ENCODE results near the gene SRBD1.

The SRBD1 gene

DNA sequence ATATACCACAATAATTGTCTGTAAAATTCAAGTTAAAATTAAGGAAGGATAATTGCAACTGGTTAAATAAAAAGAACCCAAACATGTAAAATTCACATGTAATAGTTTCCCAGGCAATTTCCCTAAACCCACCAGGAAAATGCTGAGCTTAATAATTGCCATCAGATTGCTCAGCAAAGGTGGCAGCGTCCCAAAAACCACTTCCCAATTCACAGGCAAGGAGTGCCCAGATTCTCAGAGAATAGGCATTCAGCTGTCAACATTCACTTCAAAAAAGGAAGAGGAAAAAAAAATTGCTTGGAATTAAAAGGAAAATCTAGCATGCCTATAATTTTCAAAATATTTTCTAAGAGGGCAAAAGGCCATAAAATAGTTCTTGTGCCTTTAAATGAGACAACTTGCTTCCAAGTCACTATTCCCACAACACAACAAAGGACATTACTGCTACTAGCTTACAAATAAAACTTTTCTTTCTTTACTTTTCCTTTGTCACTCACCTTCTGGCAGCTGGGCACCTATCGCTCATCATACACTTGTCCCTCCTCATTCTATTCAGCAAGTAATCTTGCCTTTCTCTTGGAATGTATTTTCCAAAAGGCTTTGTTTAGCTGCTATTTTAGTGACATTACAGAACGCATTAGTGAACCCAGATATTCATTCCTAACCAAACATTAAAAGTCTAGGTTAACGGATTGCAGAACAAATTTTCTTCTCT lies 15.2 kb downstream of the SRBD1 start:
- DNase-seq (ENCODE audit: low read depth in 3 of 3) = no peak

DNA sequence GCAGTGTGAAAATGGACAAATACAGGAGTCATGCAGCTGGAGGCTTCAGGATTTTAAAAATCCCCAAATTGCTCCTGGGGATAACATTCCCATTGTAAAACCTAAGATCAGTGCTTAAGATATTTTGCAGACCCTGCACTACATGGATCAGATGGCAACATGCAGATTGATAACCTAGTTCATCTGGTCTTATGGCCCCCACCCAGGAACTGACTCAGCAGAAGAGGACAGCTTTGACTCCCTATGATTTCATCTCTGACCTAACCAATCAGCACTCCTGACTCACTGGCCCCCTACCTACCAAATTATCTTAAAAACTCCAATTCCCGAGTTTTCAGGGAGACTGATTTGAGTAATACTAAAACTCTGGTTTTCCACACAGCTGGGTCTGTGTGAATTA lies 20.0 kb downstream of the SRBD1 start:
- no peak for DNase-seq (ENCODE audit: low read depth in 3 of 3)

DNA sequence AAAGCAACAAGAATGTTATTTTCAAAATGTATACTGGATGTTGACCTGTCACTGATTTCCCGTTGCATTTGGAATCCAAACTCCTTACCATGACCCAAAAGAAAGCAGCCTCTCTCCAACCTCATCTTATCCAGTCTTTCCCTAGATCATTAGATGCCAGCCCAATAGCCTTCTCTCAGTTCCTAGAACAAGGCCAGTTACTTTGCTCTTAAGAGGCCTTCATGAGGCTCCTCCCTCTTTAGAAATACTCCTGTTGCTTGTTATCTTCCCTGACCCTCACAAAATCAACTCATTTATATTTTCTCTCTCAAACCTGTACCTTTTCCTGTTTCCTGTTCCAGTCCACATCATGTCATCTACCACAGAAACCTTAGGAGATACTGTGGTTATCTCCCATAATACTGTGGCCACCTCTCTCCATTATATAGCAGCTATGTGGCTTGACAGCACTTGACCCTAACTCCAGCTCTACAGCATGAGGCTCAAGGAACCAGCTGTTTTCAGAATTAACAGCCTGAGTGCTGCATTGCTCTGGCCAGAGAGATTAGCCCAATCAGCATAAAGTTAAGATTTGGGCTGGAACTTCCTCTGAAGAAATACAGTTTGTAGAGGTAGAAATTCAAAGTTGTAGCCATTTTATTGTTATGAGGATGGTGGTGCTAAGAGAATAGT lies 22.8 kb downstream of the SRBD1 start:
- DNase-seq (ENCODE audit: low read depth in 3 of 3) = no peak

DNA sequence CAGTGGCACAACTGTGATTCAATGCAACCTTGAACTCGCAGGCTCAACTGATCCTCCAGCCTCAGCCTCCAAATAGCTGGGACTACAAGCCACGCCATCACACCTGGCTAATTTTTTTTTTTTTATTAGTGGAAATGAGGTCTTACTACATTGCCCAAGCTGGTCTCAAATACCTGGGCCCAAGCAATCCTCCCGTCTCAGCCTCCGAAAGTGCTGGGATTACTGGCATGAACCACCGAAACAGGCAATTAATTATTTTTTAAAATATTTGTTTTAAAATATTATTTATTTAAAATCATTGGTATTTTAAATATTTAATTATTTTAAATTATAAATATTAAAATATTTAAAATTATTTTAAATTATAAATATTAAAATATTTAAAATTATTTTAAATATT lies 24.5 kb downstream of the SRBD1 start:
- DNase-seq (ENCODE audit: low read depth in 3 of 3) = no peak

DNA sequence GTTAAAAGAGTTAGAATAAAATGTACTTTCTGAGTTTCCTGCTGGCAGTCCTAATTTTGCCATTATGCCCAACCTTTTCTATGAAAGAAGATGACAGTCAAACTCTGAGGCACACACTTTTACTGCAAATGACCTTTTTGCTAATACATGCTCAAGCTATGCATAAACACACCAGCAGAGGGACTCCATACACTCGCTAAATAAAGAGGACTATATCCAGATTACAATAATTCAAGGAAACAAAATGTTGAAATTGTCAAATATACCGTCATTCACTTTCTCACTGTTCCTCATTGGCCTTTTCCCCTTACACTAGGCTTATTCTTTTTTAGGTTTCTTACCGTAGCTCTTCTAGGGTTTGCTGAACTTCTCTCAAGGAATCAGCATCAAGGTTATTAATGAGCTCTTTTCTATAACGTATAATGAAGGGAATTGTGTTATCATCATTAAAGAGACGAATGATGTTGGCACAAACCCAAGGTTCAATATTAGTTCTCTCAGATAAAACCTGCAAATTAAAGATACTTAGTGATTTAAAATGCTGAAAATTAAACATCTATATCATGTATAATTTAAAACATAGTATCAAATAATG lies 25.7 kb downstream of the SRBD1 start:
- no peak for DNase-seq (ENCODE audit: low read depth in 3 of 3)

DNA sequence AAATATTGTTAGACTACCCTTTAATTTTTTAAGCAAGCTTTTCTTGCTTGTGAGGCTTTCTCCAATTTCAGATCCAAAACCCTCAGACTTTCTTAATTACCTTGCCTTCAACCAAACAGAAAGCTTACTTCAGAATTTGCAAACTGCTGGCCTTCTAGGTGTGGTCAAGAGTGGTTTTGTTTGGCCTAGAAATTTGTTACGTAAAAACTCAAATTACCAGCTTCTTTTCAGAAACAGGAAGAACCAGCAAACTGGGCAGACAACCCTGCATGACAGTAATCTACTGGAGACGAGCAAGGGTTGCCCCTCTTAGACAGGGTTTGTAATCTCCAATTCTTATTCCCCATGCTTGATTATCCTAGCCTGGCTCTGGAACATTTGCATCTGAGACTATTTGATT lies 27.1 kb downstream of the SRBD1 start:
- DNase-seq (ENCODE audit: low read depth in 3 of 3) = no peak

DNA sequence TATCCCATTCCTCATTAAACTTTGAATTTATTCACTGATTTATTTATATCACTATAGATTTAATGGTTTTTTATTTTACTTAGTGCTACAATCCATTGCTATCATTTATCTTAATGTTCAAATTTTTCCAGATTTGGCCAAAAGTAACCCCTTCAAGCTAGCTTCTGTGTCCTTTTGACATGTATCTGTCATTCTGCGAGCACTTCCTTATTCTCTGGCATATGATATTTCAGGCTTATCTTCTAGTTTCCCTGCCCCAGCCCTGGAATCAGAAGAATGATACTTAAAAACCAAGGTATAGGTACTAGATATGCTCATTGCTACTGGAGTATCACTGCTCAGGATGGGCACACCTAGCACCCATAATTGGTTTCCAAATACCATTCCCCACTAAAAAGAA lies 28.5 kb downstream of the SRBD1 start:
- DNase-seq (ENCODE audit: low read depth in 3 of 3) = no peak

DNA sequence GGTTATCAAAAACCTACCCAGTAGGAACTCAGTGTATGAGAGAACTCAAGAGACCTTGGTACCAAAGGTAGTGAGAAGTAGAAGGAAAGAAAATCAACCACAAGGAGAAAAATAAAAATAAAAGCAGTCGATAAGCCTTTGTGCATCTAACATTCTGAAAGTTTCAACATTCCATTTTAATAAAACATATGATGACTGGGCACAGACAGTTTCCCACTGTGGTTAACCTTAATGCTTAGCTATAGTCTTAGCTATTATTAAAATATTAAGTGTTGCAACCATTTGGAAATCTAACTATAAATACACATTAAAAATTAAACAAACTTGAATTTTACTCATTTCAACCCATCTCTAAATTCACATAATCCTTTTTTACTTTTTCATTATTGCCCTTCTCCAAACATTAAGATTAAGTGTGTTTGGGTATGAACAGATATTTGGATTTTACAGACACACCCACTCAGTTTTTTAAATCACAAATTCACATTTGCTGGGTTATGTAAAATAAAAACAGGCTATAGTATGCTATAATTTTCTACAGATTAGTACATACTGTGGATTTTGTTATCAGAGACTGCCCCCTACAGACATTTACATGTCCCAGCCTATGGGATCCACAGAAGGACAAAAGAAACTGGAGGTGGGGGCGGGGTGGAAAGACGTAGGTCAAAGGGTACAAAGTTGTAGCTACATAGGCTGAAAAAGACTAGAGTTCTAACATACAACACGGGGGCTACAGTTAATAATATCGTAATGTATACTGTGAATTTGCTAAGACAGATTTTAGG lies 32.8 kb downstream of the SRBD1 start:
- no peak for DNase-seq (ENCODE audit: low read depth in 3 of 3)

DNA sequence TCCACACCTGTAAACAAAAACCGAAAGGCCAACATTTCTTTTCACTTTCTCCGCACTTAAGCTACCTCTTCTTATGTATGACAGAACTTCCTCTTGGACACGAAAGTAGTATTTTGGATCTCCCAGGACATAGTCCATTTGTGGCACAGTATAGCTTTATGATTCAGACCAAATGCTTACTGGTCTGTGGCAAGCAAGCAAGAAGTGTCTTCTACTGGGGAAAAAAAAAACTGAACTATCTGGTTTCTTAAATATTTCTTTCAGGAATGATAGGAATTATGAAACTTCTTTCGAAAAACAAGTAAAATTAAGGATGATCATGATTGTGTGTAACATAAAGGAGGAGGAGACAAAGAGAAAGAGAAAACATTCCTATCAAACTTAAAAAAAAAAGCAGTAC lies 33.6 kb downstream of the SRBD1 start:
- DNase-seq (ENCODE audit: low read depth in 3 of 3) = no peak

DNA sequence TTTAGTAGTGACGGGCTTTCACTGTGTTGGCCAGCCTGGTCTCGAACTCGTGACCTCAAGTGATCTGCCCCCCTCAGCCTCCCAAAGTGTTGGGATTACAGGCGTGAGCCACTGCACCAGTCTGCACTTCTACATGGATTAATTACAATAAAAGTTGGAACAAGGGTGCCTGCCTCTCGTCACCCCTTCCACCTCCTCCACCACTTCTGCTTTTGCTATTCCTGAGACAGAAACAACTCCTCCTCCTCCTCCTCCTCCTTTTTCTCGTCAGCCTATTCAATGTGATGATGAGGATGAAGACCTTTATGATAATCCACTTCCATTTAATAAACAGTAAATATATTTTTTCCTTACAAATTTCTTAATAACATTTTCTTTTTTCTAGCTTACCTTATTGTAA lies 35.2 kb downstream of the SRBD1 start:
- DNase-seq (ENCODE audit: low read depth in 3 of 3) = no peak

DNA sequence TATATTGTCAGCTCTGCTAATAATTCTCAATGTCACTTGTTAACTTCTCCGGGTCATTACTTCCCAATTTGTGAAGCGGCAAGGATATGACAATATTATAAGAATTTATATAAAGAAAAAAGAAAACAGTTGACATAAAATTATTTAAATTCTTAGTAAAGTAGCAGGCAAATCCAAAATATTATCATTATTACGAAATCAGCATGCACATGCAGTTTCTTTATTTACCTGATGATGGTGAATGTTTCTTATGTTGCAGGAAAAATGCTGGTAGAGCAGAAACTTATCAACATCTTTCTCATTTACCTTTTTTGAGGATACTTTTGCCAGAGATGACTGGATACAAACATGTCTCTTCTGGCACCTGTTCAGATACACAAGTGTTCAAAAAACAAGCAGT lies 38.1 kb downstream of the SRBD1 start:
- no peak for DNase-seq (ENCODE audit: low read depth in 3 of 3)

DNA sequence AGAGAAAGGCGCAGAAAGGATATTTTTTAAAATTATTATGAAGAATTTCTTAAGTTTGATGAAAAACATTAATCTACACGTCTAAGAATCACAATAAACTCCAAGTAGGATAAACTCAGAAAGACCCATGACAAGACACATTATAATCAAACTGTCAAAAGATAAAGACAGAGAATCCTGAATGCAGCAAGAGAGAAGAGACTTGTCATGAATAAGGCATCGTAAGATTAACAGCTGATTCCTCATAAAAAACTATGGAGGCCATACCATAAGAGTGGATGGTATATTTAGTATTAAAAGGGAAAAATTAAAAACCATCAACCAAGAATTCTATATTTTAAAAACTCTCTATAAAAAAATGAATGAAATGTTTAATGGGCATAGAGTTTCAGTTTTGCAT lies 39.1 kb downstream of the SRBD1 start:
- DNase-seq (ENCODE audit: low read depth in 3 of 3) = no peak

DNA sequence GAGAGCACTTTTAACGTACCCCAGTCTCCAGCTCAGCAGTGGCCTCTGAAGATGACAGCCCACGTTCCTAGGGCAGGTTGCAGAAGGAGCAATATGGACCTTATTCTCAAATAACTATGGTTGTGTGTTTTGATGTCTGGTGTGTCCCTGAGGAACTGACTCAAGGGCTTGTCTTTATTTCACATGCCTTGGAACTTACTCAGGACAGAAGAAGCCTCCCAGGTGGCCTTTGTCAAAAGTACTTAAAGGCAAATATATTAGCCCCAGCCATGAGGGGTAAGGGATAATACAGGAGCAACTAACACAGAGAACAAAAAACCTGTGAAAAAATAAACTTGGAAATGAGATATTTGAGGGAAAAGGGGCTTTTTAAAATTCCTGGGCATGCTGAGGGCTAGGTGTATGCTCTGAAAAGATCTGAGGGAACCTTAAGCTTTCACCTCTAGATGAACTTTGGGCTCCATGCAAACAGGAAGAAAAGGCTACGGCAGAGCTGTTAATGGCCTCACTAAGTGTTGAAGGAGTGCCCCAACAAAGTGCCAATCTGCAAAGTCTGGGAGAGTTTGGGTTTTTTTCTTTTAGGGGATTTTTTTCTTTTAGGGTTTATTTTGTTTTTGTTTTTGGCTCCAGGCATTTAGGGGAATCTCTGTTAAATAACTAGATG lies 40.3 kb downstream of the SRBD1 start:
- DNase-seq (ENCODE audit: low read depth in 3 of 3) = no peak

DNA sequence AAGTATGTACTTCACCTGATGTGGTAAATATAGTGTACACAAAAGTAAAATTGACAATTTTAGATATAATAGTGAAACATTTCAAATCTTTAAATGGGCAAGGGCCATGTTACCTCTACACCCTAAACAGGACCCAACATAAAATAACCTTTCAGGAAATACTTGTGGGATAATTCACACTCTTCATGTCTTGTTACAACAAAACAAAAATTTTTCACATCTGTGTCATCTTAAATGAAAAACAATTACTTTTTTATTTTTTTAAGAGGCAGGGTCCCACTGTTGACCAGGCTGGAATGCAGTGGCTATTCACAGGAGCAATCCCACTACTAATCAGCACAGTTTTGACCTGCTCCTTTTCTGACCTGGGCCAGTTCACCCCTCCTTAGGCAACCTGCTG lies 42.1 kb downstream of the SRBD1 start:
- no peak for DNase-seq (ENCODE audit: low read depth in 3 of 3)

DNA sequence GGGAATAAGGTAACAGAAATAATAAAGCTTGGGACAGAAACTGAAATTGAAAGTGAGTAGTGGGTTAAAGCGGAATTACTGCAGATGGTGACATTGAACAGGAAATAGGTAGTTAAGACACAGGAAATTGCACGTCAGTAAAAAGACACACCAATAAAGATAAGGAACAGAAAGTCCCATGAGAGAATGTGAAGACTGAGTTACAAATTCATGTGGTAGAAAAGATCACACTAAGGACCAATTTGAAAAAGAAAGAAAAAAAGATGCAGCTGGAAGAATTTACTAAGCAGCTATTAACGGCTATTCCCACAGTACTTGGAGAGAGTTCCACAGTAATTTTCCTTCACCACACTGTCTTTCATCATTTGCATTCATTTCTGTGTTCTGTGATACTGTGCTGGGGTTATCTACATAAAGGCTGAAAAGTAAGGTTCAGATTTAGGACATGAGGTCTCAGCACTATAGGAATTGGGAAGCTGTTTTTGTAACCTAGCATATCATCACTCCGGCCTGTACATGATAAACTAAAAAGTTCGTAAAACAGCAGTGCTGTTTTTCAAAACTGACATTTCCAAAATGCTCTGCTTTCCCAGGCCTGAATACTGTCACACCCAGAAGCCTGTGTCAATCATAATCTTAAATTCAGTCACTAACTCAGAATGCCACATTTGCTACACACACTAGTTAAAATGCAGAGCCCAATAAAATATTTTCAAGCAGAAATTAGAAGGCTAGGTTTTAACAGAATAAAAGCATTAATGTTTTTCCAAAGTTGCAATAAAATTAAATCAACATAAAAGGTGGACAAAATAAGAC lies 42.9 kb downstream of the SRBD1 start:
- no peak for DNase-seq (ENCODE audit: low read depth in 3 of 3)

DNA sequence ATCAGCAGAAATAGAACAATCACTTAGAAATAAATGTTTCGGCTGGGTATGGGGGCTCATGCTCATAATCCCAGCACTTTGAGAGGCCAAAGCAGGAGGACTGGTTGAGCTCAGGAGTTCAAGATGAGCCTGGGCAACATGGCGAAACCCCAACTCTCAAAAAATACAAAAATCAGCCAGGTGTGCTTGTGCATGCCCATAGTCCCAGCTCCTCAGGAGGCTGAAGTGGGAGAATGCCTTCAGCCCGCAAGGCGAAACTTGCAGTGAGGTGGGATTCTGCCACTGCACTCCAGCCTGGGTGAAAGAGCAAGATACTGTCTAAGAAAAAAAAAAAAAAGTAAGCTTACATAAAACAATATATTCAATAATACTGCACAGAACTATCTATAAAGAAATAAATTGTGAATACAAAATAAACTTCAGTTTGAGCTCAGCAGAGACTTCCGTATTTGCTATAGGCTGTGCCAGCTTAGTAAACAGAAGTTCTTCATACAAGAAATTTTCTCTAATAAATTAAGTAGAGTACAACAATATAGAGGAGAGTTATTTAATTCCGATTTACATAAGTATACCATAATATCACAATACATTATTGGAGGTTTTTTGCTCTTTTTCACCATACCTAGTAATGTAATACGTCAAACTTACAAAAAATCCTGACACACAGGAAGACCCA lies 43.6 kb downstream of the SRBD1 start:
- no peak for DNase-seq (ENCODE audit: low read depth in 3 of 3)

DNA sequence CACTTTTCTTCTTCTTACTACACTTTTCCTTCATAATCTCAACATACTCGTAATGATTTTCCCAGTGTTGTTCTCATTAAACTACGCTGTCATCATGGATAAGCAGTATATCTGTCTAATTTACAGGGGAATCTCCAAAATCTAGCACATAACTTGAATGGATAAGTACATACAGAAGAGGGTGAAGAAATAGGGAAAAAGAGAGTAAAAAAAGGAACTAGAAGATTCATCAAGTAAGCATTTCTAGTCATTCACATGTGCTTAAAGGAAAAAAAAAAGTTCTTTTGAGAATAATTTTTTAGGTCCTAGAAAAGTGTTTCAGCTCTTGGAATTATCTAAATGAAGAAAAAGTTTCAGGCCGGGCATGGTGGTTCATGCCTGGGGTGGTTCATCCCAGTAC lies 51.6 kb downstream of the SRBD1 start:
- no peak for DNase-seq (ENCODE audit: low read depth in 3 of 3)

DNA sequence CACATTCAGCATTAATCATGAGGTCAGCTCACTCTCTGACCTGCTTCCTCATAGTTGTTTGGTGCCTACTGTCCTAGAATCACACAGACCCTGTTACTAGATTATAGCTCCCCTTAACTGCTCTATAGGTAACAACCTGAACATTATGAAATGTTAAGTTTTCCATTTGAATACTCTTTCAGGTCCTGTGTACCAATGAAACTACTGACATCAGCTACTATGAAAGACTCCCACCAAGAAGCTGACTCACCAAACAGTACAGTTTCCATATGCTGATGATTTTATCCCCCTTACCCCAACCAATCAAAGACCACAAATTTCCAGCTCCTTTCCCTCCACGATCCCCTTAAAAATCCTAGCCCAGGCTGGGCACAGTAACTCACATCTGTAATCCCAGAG lies 56.3 kb downstream of the SRBD1 start:
- DNase-seq (ENCODE audit: low read depth in 3 of 3) = no peak

DNA sequence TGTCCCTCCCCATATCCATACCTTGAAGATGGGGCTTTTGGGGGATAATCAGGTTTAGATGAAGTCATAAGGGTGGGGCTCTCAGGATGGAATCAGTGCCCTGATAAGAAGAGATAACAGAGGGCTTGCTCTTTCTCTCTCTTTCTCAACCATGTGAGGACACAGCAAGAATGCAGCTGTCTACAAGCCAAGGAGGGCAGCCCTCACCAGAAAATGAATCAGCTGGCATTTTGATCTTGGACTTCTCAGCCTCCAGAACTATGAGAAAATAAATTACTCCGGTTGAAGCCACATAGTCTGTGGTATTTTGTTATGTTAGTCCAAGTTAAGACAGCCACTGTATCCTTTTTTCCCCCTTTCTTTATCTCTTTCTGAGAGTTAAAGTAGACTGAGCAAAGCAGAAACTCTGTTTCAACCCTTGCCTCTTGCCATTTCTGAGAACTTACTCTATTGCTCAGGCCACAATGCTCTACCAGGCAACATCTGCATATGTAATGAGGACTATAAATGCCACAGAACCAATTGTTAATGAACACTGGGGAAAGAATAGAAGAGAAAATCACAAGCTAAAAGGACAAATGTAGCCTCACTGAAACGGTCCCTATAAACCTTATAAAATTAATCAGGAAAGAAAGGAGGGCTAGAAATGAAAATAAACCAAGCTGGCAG lies 56.9 kb downstream of the SRBD1 start:
- DNase-seq (ENCODE audit: low read depth in 3 of 3) = no peak

DNA sequence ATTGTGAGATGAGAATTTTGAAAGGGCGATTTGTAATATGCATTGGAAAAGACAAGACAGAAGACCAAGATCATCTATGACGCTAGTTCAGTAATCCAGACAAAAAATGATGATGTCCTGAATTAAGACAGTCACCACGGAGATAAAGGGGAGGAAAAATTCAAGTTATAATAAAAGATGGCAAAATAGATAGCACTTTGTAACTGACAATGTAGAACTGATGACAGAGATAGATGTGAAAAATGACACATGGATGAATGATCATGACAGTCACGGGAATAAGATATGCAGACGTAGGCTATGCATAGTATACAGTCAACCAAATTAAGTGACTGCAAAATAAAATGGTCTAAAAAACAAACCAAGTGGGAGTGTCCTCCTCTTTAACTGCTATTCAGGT lies 59.2 kb downstream of the SRBD1 start:
- no peak for DNase-seq (ENCODE audit: low read depth in 3 of 3)
